ENCODE results near the gene PEX6. TPM values are rescaled to one million over a fixed set of nuclear protein-coding genes. Genes with fewer than 3 reads are reported as not detected.

PEX6 gene
- polyA plus RNA-seq, 2 of the 4 experiments (the other 2 are of a cell fraction) = 4.6 to 8.6 TPM

DNA sequence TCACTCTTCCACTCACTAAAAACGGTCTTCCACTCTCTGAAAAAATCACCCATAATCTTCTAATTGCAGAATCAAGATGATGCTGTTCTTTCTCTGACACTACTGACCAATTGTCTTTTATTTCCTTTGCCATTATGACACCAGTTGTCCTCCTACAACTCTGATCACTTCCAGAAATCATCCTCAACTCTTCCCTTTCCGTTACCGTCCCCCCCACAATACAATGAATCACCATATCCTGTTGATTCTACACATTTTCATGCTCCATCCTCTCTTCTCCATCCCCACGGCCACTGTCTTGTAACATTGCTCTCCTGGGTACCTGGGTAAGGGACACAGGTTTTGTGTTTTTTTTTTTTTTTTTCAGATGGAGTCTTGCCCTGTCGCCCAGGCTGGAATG is 2.9 kb upstream of the PEX6 start:
- WGBS (ENCODE audit: missing lambda C conversion rate) = 90% methylated on average over 5 of the region's 5 CpGs
- H3K27ac ChIP-seq = no peak overlapping the region
- ATAC-seq (no peak), DNase-seq (ENCODE audit: low read depth in 1 of 2, low spot score in 1 of 2) (no peak), FAIRE-seq (no peak)
- POLR2A ChIA-PET = no interaction called here
- H3K4me2 ChIP-seq = no peak overlapping the region
- TF ChIP-seq MAFK (IDR thresholded peaks at IDR 0.05; ENCODE audit: partially characterized antibody) (no peak), HOXB13 (CRISPR knock-in tag; IDR thresholded peaks at IDR 0.05; ENCODE audit: low read depth) (no peak), HOXA7 (CRISPR knock-in tag; IDR thresholded peaks at IDR 0.05) (no peak), POLR2A (IDR thresholded peaks at IDR 0.05; ENCODE audit: low read length) (no peak), FOSB (CRISPR knock-in tag; IDR thresholded peaks at IDR 0.05) (no peak), TFCP2L1 (CRISPR knock-in tag; IDR thresholded peaks at IDR 0.05) (no peak)
- TF ChIP-seq, protein P1, sequence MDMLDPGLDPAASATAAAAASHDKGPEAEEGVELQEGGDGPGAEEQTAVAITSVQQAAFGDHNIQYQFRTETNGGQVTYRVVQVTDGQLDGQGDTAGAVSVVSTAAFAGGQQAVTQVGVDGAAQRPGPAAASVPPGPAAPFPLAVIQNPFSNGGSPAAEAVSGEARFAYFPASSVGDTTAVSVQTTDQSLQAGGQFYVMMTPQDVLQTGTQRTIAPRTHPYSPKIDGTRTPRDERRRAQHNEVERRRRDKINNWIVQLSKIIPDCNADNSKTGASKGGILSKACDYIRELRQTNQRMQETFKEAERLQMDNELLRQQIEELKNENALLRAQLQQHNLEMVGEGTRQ (IDR thresholded peaks at IDR 0.05) = no peak
- H3K4me1 ChIP-seq = peaks cover 14% of the 10 kb centered on the region; the same call in 1 of the 3 replicates
- H3K9me3 ChIP-seq = no peaks in the 10 kb centered on the region
- CTCF ChIA-PET = interaction anchor here (0.6 to 2.8 kb wide), 2 partner anchors 162 to 537 kb away, joined by 3 to 6 read pairs; no protein-coding TSS in a partner anchor
- no peak overlapping the region for H3K4me3 ChIP-seq

DNA sequence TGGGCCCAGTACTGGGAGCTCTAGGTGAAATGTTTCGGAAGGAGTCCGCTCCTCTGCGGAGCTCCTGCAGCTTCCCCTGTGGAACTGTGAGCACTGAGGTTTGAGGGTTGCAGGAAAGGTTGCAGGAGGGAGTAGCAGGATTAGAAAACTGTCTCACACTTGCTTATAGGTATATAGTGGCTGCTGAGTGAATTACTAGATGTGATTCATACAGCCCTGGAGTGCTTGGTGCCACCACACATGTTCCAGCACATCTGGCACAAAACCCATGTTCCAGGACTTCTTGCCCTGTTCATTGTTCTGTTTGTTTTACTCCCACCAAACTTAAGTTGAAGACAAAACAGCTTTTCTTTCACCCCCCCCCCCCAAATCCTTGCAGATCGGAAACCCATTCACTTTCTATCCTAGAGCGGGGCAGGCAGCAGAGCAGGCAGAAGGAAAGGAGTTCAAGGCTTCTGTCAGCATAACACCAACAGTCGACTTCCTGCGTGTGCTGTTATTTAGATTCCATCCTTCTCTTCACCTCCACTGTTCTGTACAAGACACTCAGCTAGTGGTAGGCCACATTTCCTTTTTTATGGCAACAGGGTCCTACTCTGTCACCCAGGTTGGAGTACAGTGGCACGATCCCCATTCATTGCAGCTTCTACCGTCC is 669 bp upstream of the PEX6 start:
- DNase-seq (ENCODE audit: low read depth in 1 of 2, low spot score in 1 of 2) (peak; percentile 26 to 46), ATAC-seq (peak; percentile 15 to 31; a peak in 5 of 6 replicates), FAIRE-seq (no peak)
- peak overlapping the region; percentile 99 for H3K4me3 ChIP-seq
- TF ChIP-seq CBX2 (IDR thresholded peaks at IDR 0.05; ENCODE audit: borderline replicate concordance, low read depth) (no peak), TFCP2L1 (CRISPR knock-in tag; IDR thresholded peaks at IDR 0.05) (no peak), SREBF2 (IDR thresholded peaks at IDR 0.05) (no peak), NPAS2 (CRISPR knock-in tag; IDR thresholded peaks at IDR 0.05; ENCODE audit: borderline replicate concordance) (no peak), HEYL (CRISPR knock-in tag; IDR thresholded peaks at IDR 0.05) (no peak), CHD2 (IDR thresholded peaks at IDR 0.05; ENCODE audit: low read length, partially characterized antibody) (no peak)
- TF ChIP-seq, protein P2, sequence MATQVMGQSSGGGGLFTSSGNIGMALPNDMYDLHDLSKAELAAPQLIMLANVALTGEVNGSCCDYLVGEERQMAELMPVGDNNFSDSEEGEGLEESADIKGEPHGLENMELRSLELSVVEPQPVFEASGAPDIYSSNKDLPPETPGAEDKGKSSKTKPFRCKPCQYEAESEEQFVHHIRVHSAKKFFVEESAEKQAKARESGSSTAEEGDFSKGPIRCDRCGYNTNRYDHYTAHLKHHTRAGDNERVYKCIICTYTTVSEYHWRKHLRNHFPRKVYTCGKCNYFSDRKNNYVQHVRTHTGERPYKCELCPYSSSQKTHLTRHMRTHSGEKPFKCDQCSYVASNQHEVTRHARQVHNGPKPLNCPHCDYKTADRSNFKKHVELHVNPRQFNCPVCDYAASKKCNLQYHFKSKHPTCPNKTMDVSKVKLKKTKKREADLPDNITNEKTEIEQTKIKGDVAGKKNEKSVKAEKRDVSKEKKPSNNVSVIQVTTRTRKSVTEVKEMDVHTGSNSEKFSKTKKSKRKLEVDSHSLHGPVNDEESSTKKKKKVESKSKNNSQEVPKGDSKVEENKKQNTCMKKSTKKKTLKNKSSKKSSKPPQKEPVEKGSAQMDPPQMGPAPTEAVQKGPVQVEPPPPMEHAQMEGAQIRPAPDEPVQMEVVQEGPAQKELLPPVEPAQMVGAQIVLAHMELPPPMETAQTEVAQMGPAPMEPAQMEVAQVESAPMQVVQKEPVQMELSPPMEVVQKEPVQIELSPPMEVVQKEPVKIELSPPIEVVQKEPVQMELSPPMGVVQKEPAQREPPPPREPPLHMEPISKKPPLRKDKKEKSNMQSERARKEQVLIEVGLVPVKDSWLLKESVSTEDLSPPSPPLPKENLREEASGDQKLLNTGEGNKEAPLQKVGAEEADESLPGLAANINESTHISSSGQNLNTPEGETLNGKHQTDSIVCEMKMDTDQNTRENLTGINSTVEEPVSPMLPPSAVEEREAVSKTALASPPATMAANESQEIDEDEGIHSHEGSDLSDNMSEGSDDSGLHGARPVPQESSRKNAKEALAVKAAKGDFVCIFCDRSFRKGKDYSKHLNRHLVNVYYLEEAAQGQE (IDR thresholded peaks at IDR 0.05) = no peak
- TF ChIP-seq, protein P3, sequence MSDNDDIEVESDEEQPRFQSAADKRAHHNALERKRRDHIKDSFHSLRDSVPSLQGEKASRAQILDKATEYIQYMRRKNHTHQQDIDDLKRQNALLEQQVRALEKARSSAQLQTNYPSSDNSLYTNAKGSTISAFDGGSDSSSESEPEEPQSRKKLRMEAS (IDR thresholded peaks at IDR 0.05) = no peak
- POLR2A ChIA-PET = interaction anchor here (0.8 to 1.7 kb wide), 4 partner anchors 15 to 80 kb away, joined by 3 to 9 read pairs (median 4); partner anchors contain the start of genes CNPY3, KLC4, KLHDC3 and MEA1
- WGBS (ENCODE audit: missing lambda C conversion rate) = 60% methylated on average over 9 of the region's 9 CpGs
- CTCF ChIA-PET = interaction anchor here (0.6 to 2.8 kb wide), 4 partner anchors 10 to 164 kb away, joined by 3 to 6 read pairs (median 4); no protein-coding TSS in a partner anchor
- peak overlapping the region; percentile 92 for H3K4me2 ChIP-seq
- peak overlapping the region; percentile 92 to 94 for H3K27ac ChIP-seq
- H3K9me3 ChIP-seq = no peaks in the 10 kb centered on the region
- peaks cover 7% of the 10 kb centered on the region; the same call in 1 of the 3 replicates for H3K4me1 ChIP-seq

DNA sequence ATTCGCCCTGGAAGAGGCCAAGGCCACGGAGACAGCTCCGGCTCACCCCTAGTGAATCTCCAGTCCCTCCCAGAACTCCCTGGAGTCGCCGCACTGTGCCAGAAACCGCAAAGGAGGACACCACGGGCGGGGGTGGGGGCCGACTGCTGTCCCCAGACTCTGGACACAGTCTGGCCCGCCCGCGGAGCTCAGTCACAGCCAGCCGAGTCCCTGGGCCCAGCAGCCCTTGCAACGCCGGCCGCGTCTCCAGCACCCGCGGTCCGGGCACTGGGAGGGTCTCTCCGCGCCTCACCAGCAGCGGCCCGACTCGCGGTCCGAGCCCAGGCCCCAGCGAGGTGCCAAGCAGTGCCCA is 518 bp downstream of the PEX6 start:
- Histone ChIP-seq H3K4me1 (peaks cover 7% of the 10 kb centered on the region; the same call in 1 of the 3 replicates), H3K4me3 (peak overlapping the region; percentile 99), H3K27ac (peak overlapping the region; percentile 92 to 94), H3K9me3 (no peaks in the 10 kb centered on the region), H3K4me2 (peak overlapping the region; percentile 92)
- FAIRE-seq (no peak), DNase-seq (ENCODE audit: low read depth in 1 of 2, low spot score in 1 of 2) (peak; percentile 28 to 33), ATAC-seq (peak; percentile 61 to 62)
- WGBS (ENCODE audit: missing lambda C conversion rate) = no CpG with 5 or more reads among the region's 28 CpGs
- ChIA-PET POLR2A (interaction anchor here (0.6 to 1.7 kb wide), 4 partner anchors 36 to 99 kb away, joined by 3 to 9 read pairs (median 4); partner anchors contain the start of genes CNPY3, KLC4, KLHDC3 and MRPL2), CTCF (interaction anchor here (1.4 kb wide), 1 partner anchor 164 kb away, joined by 4 read pairs; no protein-coding TSS in a partner anchor)
- TF ChIP-seq CEBPB (IDR thresholded peaks at IDR 0.05) = no peak
- TF ChIP-seq HOXB13 (CRISPR knock-in tag; IDR thresholded peaks at IDR 0.05; ENCODE audit: low read depth) = no peak
- TF ChIP-seq FOSL2 (IDR thresholded peaks at IDR 0.05) = no peak
- no peak for TF ChIP-seq FOSL2 (CRISPR knock-in tag; IDR thresholded peaks at IDR 0.05)
- no peak for TF ChIP-seq FOXS1 (CRISPR knock-in tag; IDR thresholded peaks at IDR 0.05)
- TF ChIP-seq ZSCAN20 (CRISPR knock-in tag; IDR thresholded peaks at IDR 0.05) = no peak
- TF ChIP-seq ZFP36 (IDR thresholded peaks at IDR 0.05; ENCODE audit: borderline replicate concordance, partially characterized antibody) = no peak
- no peak for TF ChIP-seq NR3C1 (IDR thresholded peaks at IDR 0.05)
- TF ChIP-seq EP300 (IDR thresholded peaks at IDR 0.05) = no peak
- TF ChIP-seq RNF2 (IDR thresholded peaks at IDR 0.05; ENCODE audit: borderline replicate concordance, low read depth) = no peak
- TF ChIP-seq, protein P4, sequence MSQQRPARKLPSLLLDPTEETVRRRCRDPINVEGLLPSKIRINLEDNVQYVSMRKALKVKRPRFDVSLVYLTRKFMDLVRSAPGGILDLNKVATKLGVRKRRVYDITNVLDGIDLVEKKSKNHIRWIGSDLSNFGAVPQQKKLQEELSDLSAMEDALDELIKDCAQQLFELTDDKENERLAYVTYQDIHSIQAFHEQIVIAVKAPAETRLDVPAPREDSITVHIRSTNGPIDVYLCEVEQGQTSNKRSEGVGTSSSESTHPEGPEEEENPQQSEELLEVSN (IDR thresholded peaks at IDR 0.05; ENCODE audit: borderline replicate concordance, low read depth) = no peak
- TF ChIP-seq ESRRA (IDR thresholded peaks at IDR 0.05; ENCODE audit: borderline replicate concordance, low read length) = no peak
